SU-DHL-6 (cell line): ENCODE measurements around the gene LRBA.

Experiments
- H2AFZ ChIP-seq: fragments of 200-600 bp; sonication (generic); 2 replicates; pipeline ENCODE4 v1.6.1; 2014; ENCODE audit warnings: low read depth, mild to moderate bottlenecking, moderate library complexity, mixed read lengths, antibody characterized with exemption, low read length; ENCODE audit not compliant: severe bottlenecking
- H3F3A ChIP-seq: fragments of 200-600 bp; shearing (Covaris generic); 2 replicates; pipeline ENCODE4 v1.6.0; 2016; ENCODE audit warnings: antibody characterized with exemption, mild to moderate bottlenecking; ENCODE audit not compliant: insufficient read depth
- H3K27ac ChIP-seq: fragments of 200-600 bp; sonication (generic); 2 replicates; pipeline ENCODE4 v1.5.1; 2016; ENCODE audit warnings: low read depth, mild to moderate bottlenecking, low read length, moderate library complexity, mixed read lengths
- H3K27me3 ChIP-seq: fragments of 200-600 bp; sonication (generic), shearing (Covaris generic); 2 replicates; pipeline ENCODE4 v1.6.0; 2014; ENCODE audit warnings: mild to moderate bottlenecking, low read length
- H3K36me3 ChIP-seq: fragments of 200-600 bp; sonication (generic); 2 replicates; pipeline ENCODE4 v1.6.1; 2014; ENCODE audit warnings: mild to moderate bottlenecking, low read length, mixed read lengths
- H3K4me2 ChIP-seq: fragments of 300-600, 200-600 bp; shearing (Covaris generic), sonication (generic); 2 replicates; pipeline ENCODE4 v1.6.0; 2014; ENCODE audit warnings: low read length, low read depth, mild to moderate bottlenecking; ENCODE audit not compliant: poor library complexity, severe bottlenecking
- H3K4me3 ChIP-seq: fragments of 200-600 bp; sonication (generic); 2 replicates; pipeline ENCODE4 v1.5.1; 2014; ENCODE audit warnings: antibody characterized with exemption, low read length, mild to moderate bottlenecking, mixed read lengths; ENCODE audit not compliant: insufficient read depth, poor library complexity, severe bottlenecking
- H3K79me2 ChIP-seq: fragments of 200-600 bp; sonication (generic); 2 replicates; pipeline ENCODE4 v1.6.1; 2014; ENCODE audit warnings: mild to moderate bottlenecking, low read length, moderate library complexity; ENCODE audit not compliant: insufficient read depth
- H3K9ac ChIP-seq: fragments of 200-600 bp; sonication (generic); 2 replicates; pipeline ENCODE4 v1.7.0; 2014; ENCODE audit warnings: mild to moderate bottlenecking, low read length
- H3K9me2 ChIP-seq: fragments of 200-600 bp; sonication (generic); replicated peaks from 2 replicates; pipeline ENCODE4 v1.6.1; 2014; ENCODE audit warnings: low read length; ENCODE audit not compliant: insufficient read depth
- H3K9me3 ChIP-seq: fragments of 200-600 bp; sonication (generic); 2 replicates; pipeline ENCODE4 v1.6.1; 2014; ENCODE audit warnings: low read length, mixed read lengths; ENCODE audit not compliant: insufficient read depth
- H4K20me1 ChIP-seq: fragments of 200-600 bp; sonication (generic); 2 replicates; pipeline ENCODE4 v1.6.1; 2014; ENCODE audit warnings: low read depth, mild to moderate bottlenecking, antibody characterized with exemption, low read length, moderate library complexity, mixed read lengths
- EZH2phosphoT487 ChIP-seq: fragments of 200-600 bp; sonication (generic), shearing (Covaris generic); conservative IDR thresholded peaks from 2 replicates; pipeline ENCODE4 v1.6.1; 2018; ENCODE audit warnings: mild to moderate bottlenecking, antibody characterized with exemption, low read length, moderate library complexity, mixed read lengths
- TF ChIP-seq, protein P1 (sequence below): fragments of 200-600 bp; sonication (generic); IDR thresholded peaks from one replicate; pipeline ENCODE4 v1.5.1; 2017; ENCODE audit warnings: antibody characterized with exemption, mild to moderate bottlenecking, low read length, moderate library complexity; ENCODE audit not compliant: insufficient read depth, poor library complexity, severe bottlenecking

LRBA gene

DNA sequence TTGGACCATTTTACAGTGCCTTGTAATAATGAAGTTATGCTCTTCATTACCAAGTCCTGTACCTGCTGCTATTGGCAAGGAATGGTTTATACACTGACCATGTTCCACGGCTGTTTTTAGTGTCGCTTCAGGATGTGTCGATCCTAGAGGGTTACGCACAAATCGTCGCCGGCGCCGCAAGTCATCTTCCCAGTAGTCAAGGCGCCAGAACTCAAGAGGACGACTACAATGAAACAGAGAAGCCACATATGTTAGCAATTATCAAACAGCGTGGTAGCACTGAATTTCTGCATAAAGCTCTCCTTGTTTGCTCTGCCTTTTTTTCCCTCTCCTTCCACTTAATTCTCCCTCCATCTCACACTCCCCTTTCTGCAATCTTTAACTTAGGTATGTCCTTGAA lies 416.2 kb downstream of the LRBA start:
- Histone ChIP-seq H3K9me2 (no peaks in the 10 kb centered on the region), H3K79me2 (no peaks in the 10 kb centered on the region), H3K4me2 (no peak overlapping the region), H3K4me3 (no peak overlapping the region), H3F3A (peaks cover 9% of the 10 kb centered on the region; the same call in 1 of the 2 replicates), H4K20me1 (no peaks in the 10 kb centered on the region), H3K36me3 (peaks cover 14% of the 10 kb centered on the region), H3K9ac (no peak overlapping the region), H2AFZ (no peak overlapping the region), H3K27ac (no peak overlapping the region), H3K27me3 (no peaks in the 10 kb centered on the region), H3K9me3 (no peaks in the 10 kb centered on the region)
- no peak for TF ChIP-seq EZH2phosphoT487
- TF ChIP-seq, protein P1, sequence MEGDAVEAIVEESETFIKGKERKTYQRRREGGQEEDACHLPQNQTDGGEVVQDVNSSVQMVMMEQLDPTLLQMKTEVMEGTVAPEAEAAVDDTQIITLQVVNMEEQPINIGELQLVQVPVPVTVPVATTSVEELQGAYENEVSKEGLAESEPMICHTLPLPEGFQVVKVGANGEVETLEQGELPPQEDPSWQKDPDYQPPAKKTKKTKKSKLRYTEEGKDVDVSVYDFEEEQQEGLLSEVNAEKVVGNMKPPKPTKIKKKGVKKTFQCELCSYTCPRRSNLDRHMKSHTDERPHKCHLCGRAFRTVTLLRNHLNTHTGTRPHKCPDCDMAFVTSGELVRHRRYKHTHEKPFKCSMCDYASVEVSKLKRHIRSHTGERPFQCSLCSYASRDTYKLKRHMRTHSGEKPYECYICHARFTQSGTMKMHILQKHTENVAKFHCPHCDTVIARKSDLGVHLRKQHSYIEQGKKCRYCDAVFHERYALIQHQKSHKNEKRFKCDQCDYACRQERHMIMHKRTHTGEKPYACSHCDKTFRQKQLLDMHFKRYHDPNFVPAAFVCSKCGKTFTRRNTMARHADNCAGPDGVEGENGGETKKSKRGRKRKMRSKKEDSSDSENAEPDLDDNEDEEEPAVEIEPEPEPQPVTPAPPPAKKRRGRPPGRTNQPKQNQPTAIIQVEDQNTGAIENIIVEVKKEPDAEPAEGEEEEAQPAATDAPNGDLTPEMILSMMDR: no peak

DNA sequence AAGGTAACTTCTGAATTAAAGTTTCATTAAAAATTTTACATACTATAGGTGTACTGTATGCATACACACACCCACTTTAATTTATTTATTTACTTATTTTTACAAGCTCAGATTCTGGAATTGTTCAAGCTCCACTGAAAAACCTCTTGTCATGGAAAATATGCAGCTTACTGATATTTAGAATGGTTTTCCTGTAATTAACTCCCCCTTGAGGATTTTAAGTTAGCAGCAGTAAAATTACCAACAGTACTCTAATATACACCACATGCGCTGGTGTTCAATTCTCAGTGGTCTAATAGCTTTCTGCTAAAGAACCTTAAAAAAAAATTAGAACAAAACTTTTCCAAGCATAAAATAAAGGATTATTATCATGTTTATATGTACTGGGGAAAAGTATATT lies 421.1 kb downstream of the LRBA start:
- no peaks in the 10 kb centered on the region for H3K9me3 ChIP-seq
- no peak for TF ChIP-seq EZH2phosphoT487
- TF ChIP-seq, protein P1: no peak
- no peaks in the 10 kb centered on the region for H3K27me3 ChIP-seq
- peaks cover 9% of the 10 kb centered on the region; the same call in 1 of the 2 replicates for H3F3A ChIP-seq
- no peaks in the 10 kb centered on the region for H3K79me2 ChIP-seq
- no peak overlapping the region for H3K27ac ChIP-seq
- no peak overlapping the region for H3K4me3 ChIP-seq
- H3K36me3 ChIP-seq: peaks cover 14% of the 10 kb centered on the region
- H3K9ac ChIP-seq: no peak overlapping the region
- H4K20me1 ChIP-seq: no peaks in the 10 kb centered on the region
- H2AFZ ChIP-seq: no peak overlapping the region
- H3K4me2 ChIP-seq: no peak overlapping the region
- H3K9me2 ChIP-seq: no peaks in the 10 kb centered on the region

DNA sequence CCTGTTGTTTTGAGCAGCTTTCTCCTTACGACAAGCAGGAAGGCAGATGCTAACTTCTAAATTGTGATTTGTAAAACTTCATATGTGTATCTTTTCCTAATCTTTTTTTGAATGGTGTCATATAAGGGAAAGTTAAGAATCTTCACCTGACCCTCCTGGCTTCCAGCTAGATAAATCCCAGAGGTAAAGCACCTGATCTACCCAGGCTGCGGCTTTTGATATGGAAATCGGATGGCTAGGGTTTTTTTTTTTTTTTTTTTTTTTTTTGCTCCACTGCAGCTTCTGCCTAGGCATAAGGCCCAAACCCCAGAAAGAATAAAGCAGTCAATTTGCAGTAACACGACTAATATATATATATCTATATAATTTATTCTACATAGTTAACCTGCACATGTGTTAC lies 423.2 kb downstream of the LRBA start:
- H3K9ac ChIP-seq: no peak overlapping the region
- H3K4me2 ChIP-seq: no peak overlapping the region
- no peaks in the 10 kb centered on the region for H3K9me3 ChIP-seq
- no peaks in the 10 kb centered on the region for H3K79me2 ChIP-seq
- H2AFZ ChIP-seq: no peak overlapping the region
- TF ChIP-seq EZH2phosphoT487: no peak
- H4K20me1 ChIP-seq: no peaks in the 10 kb centered on the region
- H3K36me3 ChIP-seq: no peaks in the 10 kb centered on the region; the same call in 1 of the 2 replicates
- no peak overlapping the region for H3K27ac ChIP-seq
- no peak overlapping the region for H3K4me3 ChIP-seq
- no peaks in the 10 kb centered on the region for H3K9me2 ChIP-seq
- peaks cover 9% of the 10 kb centered on the region; the same call in 1 of the 2 replicates for H3F3A ChIP-seq
- no peaks in the 10 kb centered on the region for H3K27me3 ChIP-seq

DNA sequence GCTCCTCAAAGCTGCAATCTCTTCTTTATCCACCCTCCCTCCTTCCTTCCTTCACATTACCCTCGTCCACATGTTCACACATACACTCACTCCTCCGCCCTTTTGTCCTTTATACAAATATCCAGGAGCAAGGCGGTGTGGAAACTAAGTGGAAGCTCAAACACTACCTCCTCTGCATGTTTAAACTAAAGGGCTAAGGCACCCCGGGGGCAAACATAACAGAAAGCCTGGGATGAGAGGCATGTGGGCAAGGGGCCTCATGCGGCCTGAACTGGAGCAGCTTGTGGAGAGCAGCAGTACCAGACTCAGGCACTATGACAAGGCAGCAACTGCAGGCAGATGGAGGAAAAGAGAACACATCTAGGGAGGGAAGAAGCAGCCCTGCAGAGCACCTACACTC lies 423.7 kb downstream of the LRBA start:
- H3K4me3 ChIP-seq: no peak overlapping the region
- peaks cover 9% of the 10 kb centered on the region; the same call in 1 of the 2 replicates for H3F3A ChIP-seq
- H3K36me3 ChIP-seq: peaks cover 1% of the 10 kb centered on the region; the same call in 1 of the 2 replicates
- H3K9me3 ChIP-seq: no peaks in the 10 kb centered on the region
- H3K4me2 ChIP-seq: no peak overlapping the region
- TF ChIP-seq, protein P1: no peak
- no peak for TF ChIP-seq EZH2phosphoT487
- no peaks in the 10 kb centered on the region for H3K9me2 ChIP-seq
- no peaks in the 10 kb centered on the region for H4K20me1 ChIP-seq
- no peaks in the 10 kb centered on the region for H3K79me2 ChIP-seq
- H3K27me3 ChIP-seq: no peaks in the 10 kb centered on the region
- H2AFZ ChIP-seq: no peak overlapping the region
- no peak overlapping the region for H3K27ac ChIP-seq
- no peak overlapping the region for H3K9ac ChIP-seq
